NK-92 treated with Interleukin-12 subunit alpha and Interleukin-12 subunit beta, amount 100 ng/mL, for 24 hours (cell line): ENCODE results near the gene TTC39C.

Experiments used
- DNase-seq: peaks from one replicate; lab custom pipeline; 2025; lab: John Stamatoyannopoulos, UW

The TTC39C gene

DNA sequence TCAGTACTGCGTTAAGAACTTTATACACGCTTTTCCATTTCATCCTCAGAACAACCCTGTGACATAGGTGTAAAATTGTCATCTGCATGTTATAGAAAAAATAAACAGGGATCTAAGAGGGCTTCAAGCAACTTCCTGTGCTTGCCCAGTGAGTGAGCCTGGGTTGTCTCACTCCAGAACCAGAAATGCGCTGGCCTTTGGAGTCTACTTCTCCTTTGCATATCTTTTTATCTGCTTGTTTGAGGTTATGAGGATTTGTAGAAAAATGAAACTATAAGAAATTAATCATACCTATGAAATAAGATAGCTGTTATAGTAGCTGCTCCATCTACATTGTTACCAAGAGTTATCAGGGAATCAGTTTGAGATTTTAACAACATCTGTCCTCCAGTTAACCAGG lies 69.0 kb downstream of the TTC39C start:
- no peak for DNase-seq

DNA sequence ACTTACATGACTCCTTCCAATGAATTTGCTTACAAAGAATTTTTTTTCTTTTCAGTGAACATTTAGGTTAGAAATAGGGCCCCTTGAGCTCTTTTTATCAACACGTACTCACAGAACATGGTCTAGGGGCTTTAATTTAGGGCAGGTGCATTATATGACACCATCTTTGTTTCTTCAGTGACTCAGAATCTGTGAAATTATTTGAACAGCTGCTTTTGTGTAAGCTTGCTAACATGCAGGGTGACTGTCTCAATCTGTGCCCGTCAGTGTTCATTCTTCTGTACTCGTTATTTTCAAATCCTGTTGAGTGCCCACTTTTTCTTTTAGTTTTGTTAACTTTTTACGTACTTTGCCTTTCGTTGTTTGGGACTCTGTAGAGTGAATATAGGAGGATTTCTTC lies 71.5 kb downstream of the TTC39C start:
- DNase-seq = no peak

DNA sequence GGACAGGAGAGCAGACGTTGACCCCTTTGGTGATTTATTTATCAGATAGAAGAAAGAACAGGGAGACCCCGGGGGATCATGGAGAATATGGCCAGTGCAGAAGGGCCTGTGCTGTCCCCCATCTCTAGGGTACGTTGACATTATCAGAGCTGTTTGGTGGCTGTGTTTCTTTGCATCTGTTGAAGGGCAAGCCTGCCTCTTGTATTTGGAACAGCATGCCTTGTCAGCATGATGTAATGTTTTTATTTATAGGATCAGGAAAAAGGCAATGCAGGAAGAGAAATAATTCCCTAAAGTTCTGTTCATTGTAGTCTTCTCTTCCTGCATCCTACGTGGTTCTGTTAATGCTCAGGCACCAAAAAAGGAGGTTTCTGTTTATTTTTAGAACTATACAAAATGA lies 74.5 kb downstream of the TTC39C start:
- no peak for DNase-seq

DNA sequence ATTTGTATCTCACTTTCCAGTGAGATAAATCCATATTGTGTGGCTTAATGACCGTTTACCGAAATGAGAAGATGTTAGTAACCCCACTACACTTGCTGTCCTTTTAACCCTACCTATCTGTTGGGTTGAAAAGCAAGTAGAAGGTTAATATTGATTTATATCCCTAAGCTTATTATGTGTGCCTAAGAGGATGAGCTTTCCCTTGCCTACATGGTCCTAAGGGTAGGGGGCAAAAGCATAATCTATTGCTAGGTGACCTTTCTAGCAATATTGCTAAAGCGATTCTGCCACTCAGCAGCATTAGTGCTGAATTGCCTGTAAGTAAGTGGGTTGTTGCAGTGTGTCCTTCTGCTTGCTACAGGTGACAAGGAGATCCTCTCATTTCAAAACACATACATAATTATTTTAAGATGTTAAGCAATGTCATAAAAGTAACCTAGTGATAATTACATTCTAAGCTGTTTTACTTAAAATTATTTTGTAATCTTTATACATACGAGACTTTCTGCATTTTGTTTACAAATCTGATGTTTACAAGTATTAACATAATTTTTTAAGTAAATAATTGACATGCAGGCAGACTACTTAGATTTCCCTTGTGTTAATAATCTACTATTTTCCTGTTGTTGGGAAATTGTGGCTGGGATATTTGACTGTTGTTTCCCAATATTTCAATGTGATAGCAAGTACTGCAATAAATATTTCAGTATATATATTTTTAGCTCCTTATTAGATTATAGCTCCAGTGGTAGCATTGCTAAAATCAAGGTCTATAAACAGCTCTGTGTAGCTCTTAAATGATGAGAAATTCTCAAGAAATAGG lies 75.2 kb downstream of the TTC39C start:
- DNase-seq = no peak

DNA sequence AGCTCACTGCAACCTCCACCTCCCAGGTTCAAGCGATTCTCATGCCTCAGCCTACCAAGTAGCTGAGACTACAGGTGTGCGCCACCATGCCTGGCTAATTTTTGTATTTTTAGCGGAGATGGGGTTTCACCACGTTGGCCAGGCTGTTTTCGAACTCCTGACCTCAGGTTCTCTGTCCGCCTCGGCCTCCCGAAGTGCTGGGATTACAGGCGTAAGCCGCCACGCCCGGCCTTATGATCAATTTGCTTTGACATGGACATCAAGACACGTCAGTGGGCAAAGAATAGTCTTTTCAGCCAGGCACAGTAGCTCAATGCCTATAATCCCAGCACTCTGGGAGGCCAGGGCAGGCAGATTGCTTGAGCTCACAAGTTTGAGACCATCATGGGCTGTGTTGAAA lies 76.3 kb downstream of the TTC39C start:
- no peak for DNase-seq

DNA sequence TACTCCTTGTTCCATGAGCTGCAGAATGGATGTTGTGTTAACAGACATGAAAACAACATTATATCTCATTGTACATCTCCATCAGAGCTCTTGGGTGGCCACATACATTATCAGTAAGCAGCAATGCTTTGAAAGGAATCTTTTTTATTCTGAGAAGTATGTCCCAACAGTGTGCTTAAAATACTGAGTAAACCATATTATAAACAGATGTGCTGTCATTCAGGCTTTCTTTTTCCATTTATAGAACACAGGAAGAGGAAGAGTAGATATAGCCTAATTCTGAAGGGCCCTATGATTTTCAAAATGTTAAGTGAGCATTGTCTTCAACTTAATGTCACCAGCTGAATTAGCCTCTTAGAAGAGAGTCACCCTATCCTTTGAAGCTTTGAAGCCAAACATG lies 80.0 kb downstream of the TTC39C start:
- DNase-seq = no peak

DNA sequence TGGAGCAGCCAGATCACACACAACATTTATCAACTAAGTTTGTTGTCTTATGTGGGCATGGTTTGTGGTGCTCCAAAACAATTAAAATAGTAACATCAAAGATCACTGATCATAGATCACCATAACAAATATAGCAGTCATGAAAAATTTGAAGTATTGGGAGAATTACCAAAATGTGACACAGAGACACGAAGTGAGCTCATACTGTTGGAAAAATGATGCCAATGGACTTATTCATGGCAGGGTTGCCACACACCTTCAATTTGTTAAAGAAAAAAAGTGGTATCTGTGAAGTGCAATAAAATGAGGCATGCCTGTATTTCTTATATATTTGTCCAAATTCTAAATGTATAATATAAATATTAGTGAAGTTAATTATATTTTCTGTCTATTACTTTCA lies 81.4 kb downstream of the TTC39C start:
- DNase-seq = no peak

DNA sequence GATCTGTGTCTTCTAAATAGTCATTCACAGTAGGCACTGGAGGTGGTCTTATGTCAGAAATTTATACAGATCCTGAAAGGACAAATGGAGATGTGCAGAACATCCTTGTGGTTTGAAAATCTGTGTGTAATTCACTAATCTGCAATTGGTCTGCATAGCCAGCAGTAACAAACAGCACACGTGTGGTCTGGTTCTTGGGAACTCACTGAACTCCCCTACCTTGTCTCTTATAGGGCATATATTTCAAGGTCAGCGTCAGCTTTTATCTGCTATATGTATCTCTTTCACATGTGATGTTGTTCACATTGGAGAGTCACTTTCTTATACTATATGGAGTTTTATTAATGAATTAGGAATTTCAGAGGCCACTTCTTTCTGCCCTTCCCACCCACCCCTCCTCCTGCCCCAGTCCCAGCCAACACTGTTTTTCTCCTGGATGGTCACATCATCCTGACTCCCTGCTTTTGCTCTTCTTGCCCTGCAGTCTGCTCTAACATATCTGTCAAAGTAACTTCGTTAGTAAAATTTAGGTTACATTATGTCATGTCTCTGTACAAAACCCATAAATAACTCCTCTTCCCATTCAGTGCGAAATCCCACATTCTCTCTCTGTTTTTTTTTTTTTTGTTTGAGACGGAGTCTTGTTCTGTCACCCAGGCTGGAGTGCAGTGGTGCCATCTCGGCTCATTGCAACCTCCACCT lies 88.9 kb downstream of the TTC39C start:
- no peak for DNase-seq

DNA sequence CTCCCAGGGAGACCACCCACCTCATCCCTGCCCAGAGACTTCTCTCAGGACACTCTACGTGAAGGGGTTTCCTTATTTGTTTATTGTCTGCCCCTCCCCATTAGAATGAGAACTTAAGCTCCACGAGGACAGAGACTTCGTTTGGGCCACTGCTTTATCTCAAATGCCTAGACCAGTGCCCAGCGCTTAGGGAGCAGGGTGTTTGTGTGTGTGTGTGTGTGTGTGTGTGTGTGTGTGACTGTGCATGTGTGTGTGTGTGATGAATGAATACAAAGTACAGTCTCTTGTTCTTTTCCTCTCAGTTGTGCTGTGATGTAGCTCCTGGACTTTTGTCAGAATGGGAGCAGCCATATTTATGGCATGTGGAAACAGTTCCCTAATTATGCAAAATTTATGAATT lies 89.9 kb downstream of the TTC39C start:
- DNase-seq = no peak

DNA sequence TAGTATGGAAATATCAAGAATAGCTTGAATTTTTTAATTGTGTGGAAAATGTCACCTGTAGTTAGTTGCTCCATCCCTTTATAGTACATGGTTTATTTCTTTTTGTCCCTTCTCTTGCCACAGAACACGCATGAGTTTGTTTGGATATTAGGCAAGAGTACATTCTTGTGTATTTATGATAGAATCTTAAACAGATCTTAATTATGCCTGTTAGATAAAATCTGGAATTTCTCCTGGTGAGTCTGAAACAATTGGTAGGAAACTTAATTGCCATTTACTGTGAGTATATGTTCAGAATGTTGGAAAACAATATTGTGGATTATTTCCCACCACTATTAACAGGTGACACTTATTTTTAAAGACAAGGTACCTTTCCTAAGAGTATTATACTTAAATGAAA lies 94.1 kb downstream of the TTC39C start:
- DNase-seq = no peak

DNA sequence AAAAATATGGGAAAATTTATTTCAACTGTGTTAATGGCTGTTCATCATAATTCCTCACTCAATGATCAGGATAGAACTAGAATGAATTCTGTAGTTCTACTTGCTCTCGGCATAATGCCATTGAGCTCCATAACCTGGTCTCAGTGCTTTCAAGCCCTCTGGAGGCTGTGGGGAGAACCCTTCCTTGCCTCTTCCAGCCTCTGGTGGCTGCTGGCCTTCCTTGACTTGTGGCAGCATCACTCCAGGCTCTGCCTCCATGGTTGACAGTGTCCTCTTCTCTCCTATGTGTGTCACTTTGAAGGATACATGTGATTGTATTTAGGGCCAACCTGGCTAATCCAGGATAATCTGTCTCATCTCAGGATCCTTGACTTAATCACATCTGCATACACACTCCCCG lies 97.4 kb downstream of the TTC39C start:
- no peak for DNase-seq

DNA sequence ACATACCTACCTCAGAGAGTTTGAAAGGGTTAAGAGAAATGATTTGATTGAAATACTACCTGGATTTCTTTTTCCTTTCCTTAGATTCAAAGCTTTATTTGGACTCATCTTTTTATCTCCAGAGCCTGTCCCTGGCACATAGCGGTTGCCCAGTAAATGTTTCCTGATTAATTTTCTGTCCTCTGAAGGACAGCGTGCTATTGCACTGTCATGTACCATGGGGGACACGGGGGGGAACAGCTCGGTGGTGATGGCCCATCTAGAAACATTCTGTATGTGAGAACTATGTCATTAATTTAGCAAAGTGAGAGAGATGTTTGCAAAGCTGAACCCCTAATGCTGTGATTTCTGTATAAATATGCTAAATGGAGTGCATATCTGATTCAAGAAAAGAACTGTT lies 97.9 kb downstream of the TTC39C start:
- no peak for DNase-seq

DNA sequence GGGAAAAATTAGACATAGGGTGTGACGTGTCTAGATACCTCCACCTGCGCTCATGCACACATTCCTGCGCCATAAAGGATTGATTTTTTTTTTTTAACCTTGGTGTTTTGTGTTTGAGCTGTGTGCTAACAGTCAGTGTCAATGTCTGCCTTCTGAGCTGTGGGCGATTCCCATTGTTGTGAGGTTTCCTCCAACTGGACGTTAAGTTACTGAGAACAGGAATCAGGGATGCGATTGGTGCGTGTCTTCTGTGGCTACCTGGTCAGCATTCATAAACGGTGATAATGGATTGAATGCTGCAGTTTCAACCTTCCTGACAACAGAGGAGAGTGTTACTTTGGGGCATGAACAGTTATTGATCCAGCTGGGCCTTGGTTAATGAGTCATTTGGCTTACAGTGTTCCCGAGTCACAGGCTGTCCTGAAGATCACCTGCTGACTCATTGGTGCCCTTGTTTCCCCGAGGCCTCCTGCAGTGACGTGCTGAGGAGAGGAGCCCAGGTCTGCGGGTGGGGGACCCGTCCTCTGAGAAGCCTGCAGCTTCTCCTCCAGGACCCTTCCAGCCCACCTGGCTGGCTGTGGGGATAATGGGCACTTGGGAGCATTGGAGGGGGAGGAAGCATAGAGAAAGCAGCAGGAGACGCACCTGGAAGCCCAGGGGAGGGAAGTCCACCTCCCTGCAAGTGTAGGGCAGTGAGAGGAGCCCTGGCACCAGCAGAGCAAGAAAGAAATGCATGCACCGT lies 98.5 kb downstream of the TTC39C start:
- no peak for DNase-seq

DNA sequence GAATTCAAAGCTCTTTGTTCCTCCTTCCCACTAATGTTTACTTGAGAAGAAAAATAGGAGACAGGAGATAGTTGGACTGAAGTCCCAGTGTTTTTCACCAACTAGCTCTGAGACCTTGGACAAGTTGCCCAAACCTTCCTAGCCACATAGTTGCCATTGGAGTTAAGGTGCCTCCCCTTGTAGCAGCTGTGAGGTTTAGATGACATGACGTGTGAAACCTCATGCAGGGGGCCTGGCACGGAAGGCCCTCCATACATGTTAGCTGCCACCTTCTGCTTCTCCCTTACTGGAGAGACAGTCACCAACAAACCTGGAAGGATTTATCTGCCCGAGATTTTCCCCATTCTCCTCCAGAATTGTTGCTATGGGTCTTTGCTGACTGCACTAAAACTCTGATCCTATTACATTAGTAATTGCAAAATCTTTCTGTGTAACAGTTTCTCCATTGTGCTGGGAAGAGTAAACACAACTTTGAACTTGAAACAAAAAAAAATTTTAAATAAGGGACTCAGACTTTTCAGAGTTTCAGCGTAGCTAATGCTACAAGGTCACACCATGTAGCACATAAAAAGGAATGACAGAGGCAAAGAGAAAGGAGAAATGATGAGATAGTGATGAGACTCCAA lies 100.5 kb downstream of the TTC39C start:
- DNase-seq = no peak

DNA sequence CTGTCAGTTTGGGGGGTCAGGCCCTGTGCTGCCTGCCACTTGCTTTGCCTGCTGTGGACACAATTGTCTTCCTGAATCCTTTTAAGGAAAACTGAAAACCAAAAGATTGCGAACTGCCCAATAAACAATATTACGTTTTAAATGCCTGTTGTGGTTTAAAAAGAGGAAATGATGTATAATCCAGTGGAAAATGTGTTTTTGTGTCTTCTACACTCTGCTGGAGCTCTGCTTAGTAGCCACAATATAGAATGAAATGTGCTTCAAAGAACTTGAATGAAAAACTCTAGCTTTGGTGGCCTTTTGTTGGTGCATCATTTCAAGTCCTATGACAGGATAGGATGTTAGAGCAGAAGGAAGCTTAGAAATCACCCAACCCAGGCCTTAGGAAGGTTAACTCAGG lies 101.1 kb downstream of the TTC39C start:
- no peak for DNase-seq

DNA sequence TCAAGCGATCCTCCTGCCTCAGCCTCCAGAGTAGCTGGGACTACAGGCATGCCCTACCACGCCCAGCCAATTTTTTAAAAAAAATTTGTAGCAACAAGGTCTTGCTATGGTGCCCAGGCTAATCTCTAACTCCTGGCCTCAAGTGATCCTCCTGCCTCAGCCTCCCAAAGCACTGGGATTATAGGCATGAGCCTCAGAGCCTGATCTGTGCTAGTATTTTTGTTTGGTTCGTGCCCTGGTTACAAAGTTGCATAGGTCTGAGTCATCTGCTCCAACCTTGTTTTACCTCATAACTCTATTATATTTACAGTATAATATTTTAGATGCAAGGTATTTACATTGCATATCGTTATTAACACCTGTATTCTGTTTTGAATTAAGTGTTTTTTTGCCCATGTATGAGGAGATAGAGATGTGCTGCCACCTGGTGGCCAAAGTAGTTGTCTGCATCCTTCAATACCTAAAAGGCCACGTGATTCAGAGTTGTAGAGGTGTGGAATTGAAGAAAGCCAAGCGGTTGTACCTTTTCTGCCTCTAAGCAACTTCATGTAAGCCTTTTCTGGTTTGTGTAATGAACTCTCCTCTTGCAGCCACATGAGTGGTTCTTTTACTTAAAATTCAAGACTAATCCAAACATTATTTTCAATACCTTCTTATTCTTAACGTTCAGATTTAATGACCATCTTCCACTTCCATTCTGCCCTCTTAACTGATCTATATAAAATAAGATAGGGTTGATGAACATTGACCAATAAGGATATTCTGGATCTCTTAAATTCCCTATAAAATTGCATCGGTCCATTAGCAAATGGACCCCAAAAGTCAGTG lies 104.4 kb downstream of the TTC39C start:
- peak; percentile 41 for DNase-seq

DNA sequence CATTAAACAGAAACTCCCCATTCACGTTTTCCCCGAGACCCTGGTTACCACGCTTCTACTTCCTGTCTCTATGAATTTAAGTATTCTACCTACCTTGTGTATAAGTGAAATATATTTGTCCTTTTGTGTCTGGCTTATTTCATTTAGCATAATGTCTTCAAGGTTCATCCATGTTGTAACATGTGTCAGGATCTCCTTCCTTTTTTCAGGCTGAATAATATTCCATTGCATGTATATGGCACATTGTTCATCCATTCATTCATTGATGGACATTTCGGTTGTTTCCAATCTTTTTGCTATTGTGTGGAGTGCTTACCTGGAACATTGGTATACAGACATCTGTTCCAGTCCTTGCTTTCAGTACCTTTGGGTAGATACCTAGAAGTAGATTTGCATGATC lies 106.1 kb downstream of the TTC39C start:
- no peak for DNase-seq

DNA sequence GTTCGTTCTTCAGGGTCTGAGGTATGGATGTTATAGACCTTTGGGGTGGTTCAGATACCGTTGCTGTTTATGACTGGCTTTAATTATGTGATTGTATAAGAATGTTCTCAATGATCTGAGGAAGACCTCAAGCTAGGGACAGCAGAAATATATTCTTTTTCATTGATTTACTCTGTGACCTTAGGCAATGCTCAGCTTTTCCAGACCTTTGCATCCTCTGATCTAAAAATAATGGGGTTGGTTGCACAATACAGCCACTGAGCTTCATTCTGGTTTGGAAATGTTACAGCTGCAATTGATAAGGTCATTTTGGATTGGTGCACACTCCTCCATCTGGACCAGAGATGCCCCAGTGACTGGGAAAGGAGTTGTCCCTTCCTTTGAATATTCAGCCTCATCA lies 107.1 kb downstream of the TTC39C start:
- no peak for DNase-seq

DNA sequence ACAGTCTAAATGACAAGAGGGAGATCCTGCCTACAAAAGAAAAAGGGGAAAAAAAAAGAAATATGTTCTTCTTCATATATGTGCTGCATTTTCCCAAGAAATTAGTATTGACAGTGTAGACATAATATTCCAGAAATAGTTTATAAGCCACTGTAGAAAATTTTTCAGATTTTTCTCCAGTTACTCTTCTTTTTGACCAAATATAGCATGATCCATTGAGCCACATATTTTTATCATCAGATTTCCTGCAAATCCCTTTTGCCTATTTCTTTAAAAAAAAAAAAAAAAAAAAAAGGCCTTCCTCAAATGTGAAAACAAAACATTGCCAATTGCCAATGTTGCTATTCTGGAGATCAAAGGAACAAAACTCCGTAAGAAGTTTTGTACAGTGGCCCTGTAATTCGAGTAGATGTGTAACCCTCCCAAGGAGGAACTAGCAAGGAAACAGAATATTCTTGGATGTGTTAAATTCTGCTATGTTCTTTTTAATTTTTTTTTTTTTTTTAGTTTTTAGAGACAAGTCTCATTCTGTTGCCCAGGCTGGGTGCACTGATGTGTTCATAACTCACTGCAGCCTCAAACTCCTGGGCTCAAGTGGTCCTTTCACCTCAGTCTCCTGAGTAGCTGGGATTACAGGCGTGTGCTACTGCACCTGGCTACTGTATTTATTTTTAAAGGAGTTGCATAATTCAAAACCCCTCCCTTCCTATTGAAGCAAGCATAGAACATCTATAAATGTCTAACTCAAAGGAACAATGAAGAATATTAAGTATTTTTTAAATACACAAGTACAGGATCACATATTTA lies 111.8 kb downstream of the TTC39C start:
- no peak for DNase-seq

DNA sequence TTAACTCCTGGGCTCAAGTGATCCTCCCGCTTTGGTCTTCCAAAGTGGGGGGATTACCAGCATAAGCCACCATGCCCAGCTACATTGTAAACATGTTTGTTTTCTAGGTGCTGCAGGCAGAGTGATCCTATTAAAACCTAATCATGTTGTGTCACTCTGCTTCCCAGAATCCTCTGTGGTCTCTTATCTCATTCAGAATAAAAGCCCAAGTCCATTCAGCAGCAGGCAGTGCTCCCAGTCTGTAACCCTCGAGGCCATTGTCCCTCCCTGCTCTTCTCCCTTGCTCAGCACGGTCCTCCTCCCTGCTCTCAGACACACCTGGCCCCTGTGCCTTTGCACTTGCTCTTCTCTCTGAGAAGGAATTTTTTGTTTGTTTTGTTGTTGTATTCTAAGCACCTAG lies 113.2 kb downstream of the TTC39C start:
- DNase-seq = no peak

DNA sequence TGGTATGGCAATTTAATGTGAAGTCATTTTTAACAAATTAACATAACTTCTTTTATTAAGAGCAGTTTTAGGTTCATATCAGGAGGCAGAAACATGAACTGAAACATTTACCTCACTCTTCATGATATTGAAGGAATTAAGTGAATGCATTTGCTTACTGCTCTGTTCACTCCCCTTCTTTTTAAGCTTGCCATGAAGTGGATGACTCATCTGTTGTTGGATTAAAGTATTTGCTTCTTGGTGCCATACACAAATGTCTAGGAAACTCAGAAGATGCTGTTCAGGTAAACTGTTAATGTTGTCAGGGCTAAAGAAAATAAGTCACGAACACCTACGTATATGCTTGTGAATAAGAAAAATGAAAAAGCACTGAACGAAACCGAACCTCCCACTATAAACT lies 114.1 kb downstream of the TTC39C start:
- DNase-seq = no peak
